OCI-LY7 (cell line): ENCODE results near the gene FOXN1. TPM values are rescaled to one million over a fixed set of nuclear protein-coding genes. Genes with fewer than 3 reads are reported as not detected.

ENCODE experiments used
- BruUV-seq: library from RNA; stranded (reverse); fragments of 400-500 nt; replicated peaks from 2 replicates; lab custom pipeline; 2021; lab: Mats Ljungman, UMichigan
- CTCF ChIA-PET: fragments of 300-600 bp; sonication (Branson Sonifier 250); formaldehyde crosslinking; loops from one replicate; lab custom pipeline; 2022; ENCODE audit warnings: antibody characterized with exemption; ENCODE audit not compliant: unreplicated experiment; lab: Charles Lee
- POLR2A ChIA-PET: fragments of 300-600 bp; sonication (Branson Sonifier 250); formaldehyde crosslinking; loops from one replicate; lab custom pipeline; 2022; ENCODE audit warnings: antibody characterized with exemption; lab: Charles Lee
- DNase-seq: peaks from one replicate; pipeline ENCODE4 v3.0.0-alpha.2; 2015; ENCODE audit warnings: low spot score
- H2AFZ ChIP-seq: fragments of 200-600 bp; sonication (generic), shearing (Covaris generic); 2 replicates; pipeline ENCODE4 v1.6.1; 2014; ENCODE audit warnings: mild to moderate bottlenecking, antibody characterized with exemption, low read length, moderate library complexity
- H3K27ac ChIP-seq: fragments of 200-600 bp; sonication (generic); 2 replicates; pipeline ENCODE4 v1.5.1; 2014; ENCODE audit warnings: mixed run types, low read depth, mild to moderate bottlenecking, moderate library complexity, low read length, inconsistent platforms; ENCODE audit not compliant: poor library complexity, severe bottlenecking
- H3K36me3 ChIP-seq: fragments of 200-600 bp; sonication (generic); 2 replicates; pipeline ENCODE4 v1.6.1; 2014; ENCODE audit warnings: mild to moderate bottlenecking, antibody characterized with exemption, low read length, moderate library complexity, mixed read lengths; ENCODE audit not compliant: insufficient read depth
- H3K4me1 ChIP-seq: fragments of 200-600 bp; sonication (generic); 2 replicates; pipeline ENCODE4 v1.5.1; 2014; ENCODE audit warnings: mild to moderate bottlenecking, low read length; ENCODE audit not compliant: insufficient read depth, poor library complexity, severe bottlenecking
- H3K4me2 ChIP-seq: fragments of 200-600 bp; sonication (generic); 2 replicates; pipeline ENCODE4 v1.6.1; 2014; ENCODE audit warnings: mild to moderate bottlenecking, low read length
- H3K4me3 ChIP-seq: fragments of 200-600 bp; sonication (generic); 2 replicates; pipeline ENCODE4 v1.5.1; 2014; ENCODE audit warnings: mild to moderate bottlenecking, low read depth, low read length; ENCODE audit not compliant: poor library complexity, severe bottlenecking
- H3K79me2 ChIP-seq: fragments of 200-600 bp; sonication (generic); 2 replicates; pipeline ENCODE4 v1.6.1; 2016; ENCODE audit warnings: low read depth, mild to moderate bottlenecking, low read length, moderate library complexity, mixed read lengths; ENCODE audit not compliant: insufficient read depth
- H3K9me2 ChIP-seq: fragments of 200-600 bp; sonication (generic); 2 replicates; pipeline ENCODE4 v1.6.1; 2016; ENCODE audit warnings: mild to moderate bottlenecking, low read length, mixed read lengths; ENCODE audit not compliant: insufficient read depth
- H3K9me3 ChIP-seq: fragments of 200-600 bp; sonication (generic); 2 replicates; pipeline ENCODE4 v1.6.1; 2014; ENCODE audit warnings: mild to moderate bottlenecking, mixed run types, low read length, mixed read lengths
- H4K20me1 ChIP-seq: fragments of 200-600 bp; sonication (generic); 2 replicates; pipeline ENCODE4 v1.6.1; 2014; ENCODE audit warnings: mild to moderate bottlenecking, antibody characterized with exemption, low read length, moderate library complexity, mixed read lengths; ENCODE audit not compliant: insufficient read depth
- EZH2phosphoT487 ChIP-seq: fragments of 200-600 bp; sonication (generic); IDR thresholded peaks from 2 replicates; pipeline ENCODE4 v1.6.1; 2018; ENCODE audit warnings: low read depth, borderline replicate concordance, mild to moderate bottlenecking, mixed run types, antibody characterized with exemption, low read length, moderate library complexity, mixed read lengths
- intact Hi-C: fragments of 100-400 bp; cut with micrococcal nuclease; formaldehyde crosslinking; loops from one replicate; pipeline ENCODE4 v1.10.0; 2022; ENCODE audit not compliant: unreplicated experiment
- total RNA-seq, 2 experiments: library from RNA; depleted of rRNA in 1 of 2; stranded (reverse); fragments of >200 nt in 1 of 2; shearing (Covaris generic) in 1 of 2; gene quantifications; 2 replicates each; pipeline ENCODE4 v1.2.3, GENCODE V29; 2014 to 2022
- TF ChIP-seq, protein P1 (sequence below): fragments of 200-600 bp; sonication (generic); conservative IDR thresholded peaks from 2 replicates; pipeline ENCODE4 v1.5.1; 2014; ENCODE audit warnings: mild to moderate bottlenecking, antibody characterized with exemption, low read length, moderate library complexity, mixed read lengths

FOXN1 gene
- total RNA-seq, 2 experiments from 2014 or later: not detected

DNA sequence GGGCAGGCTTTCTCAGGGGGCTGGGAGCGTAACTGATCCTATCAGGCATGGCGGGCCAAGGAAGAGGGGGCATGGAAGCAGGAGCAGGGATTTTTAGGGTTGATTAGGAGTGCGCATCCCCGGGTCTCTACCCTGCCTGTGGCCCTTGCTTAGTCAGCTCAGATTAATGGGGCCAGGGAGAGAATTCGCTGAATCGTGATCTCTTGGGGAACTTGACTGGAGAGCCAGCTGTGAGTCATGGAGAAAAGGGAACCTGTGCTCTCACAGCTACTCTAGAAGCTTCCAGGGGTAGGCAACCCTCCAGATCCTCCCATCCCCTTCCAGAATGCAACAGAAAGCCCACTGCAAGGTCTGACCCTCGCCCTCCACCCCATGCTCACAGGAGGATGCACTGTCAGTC is 3.6 kb downstream of the FOXN1 start:
- no peaks in the 10 kb centered on the region for H3K36me3 ChIP-seq
- DNase-seq: no peak
- TF ChIP-seq, protein P1, sequence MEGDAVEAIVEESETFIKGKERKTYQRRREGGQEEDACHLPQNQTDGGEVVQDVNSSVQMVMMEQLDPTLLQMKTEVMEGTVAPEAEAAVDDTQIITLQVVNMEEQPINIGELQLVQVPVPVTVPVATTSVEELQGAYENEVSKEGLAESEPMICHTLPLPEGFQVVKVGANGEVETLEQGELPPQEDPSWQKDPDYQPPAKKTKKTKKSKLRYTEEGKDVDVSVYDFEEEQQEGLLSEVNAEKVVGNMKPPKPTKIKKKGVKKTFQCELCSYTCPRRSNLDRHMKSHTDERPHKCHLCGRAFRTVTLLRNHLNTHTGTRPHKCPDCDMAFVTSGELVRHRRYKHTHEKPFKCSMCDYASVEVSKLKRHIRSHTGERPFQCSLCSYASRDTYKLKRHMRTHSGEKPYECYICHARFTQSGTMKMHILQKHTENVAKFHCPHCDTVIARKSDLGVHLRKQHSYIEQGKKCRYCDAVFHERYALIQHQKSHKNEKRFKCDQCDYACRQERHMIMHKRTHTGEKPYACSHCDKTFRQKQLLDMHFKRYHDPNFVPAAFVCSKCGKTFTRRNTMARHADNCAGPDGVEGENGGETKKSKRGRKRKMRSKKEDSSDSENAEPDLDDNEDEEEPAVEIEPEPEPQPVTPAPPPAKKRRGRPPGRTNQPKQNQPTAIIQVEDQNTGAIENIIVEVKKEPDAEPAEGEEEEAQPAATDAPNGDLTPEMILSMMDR: no peak
- TF ChIP-seq EZH2phosphoT487: no peak
- no peak overlapping the region for H3K27ac ChIP-seq
- intact Hi-C loops: no loop called here
- POLR2A ChIA-PET: no interaction called here
- CTCF ChIA-PET: no interaction called here
- no peak overlapping the region for H3K4me3 ChIP-seq
- H3K4me2 ChIP-seq: no peak overlapping the region
- no peaks in the 10 kb centered on the region for H4K20me1 ChIP-seq
- no peaks in the 10 kb centered on the region for H3K9me2 ChIP-seq
- no TSS peak for BruUV-seq
- H2AFZ ChIP-seq: no peak overlapping the region
- H3K79me2 ChIP-seq: no peaks in the 10 kb centered on the region
- H3K4me1 ChIP-seq: no peaks in the 10 kb centered on the region
- H3K9me3 ChIP-seq: no peaks in the 10 kb centered on the region

DNA sequence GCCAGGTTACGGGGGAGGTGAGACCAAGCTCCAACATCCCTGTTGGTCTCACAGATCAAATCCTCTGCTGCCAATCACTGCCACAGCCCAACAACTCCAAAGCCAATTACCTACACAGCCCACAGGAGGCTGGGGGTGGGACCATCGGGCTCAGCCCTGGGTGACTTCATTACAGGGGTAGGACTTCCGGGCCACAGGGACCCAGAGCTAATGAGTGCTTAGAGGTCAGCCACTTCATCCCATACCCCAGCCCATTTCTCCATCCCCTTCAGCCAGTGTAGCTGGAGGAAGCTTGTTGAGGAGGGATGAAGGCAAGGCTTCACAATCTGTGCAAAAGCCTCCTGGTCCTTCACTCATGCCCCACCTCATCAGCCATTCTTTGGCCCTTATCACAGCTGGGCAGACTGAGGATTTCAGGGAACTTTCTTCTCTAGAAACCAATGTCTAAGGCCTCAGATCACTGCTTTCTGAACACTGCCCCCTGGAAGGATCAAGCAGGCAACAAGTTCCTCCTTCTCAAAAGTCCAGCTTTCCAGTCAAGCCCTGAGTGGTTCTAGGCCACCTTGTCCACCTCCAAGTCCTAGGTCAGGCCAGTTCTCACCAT is 5.8 kb downstream of the FOXN1 start:
- H2AFZ ChIP-seq: no peak overlapping the region
- CTCF ChIA-PET: no interaction called here
- no peak overlapping the region for H3K4me2 ChIP-seq
- no peak overlapping the region for H3K27ac ChIP-seq
- no peaks in the 10 kb centered on the region for H4K20me1 ChIP-seq
- H3K79me2 ChIP-seq: no peaks in the 10 kb centered on the region
- 0 out of 2 replicates have a peak, but pooled peaks cover 7% of the 10 kb centered on the region for H3K9me3 ChIP-seq
- H3K4me3 ChIP-seq: no peak overlapping the region
- POLR2A ChIA-PET: no interaction called here
- intact Hi-C loops: no loop called here
- BruUV-seq: no TSS peak
- H3K36me3 ChIP-seq: no peaks in the 10 kb centered on the region
- no peaks in the 10 kb centered on the region for H3K4me1 ChIP-seq
- H3K9me2 ChIP-seq: no peaks in the 10 kb centered on the region
- no peak for DNase-seq
- TF ChIP-seq EZH2phosphoT487: no peak
- TF ChIP-seq, protein P1: no peak

DNA sequence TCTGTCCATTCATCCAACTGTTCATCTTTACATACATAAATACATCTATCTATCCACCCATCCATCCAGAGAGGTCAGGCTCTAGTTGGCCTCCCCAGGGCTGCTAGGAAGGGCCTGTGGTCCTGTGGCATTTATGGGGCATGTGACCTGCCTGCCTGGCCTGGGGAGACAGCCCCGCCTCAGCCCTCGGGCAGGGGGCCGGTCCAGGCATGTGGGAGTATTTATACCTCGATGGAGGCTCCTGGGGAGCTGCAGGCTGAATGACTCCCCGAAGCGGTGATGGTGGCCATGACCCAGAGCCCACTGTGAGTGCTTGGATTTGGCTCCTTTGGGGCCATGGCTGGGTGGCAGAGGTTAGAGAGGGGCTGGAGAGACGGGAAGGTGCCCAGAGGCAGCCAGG is 7.3 kb downstream of the FOXN1 start:
- POLR2A ChIA-PET: no interaction called here
- no peaks in the 10 kb centered on the region for H3K4me1 ChIP-seq
- no peak overlapping the region for H3K4me3 ChIP-seq
- no TSS peak for BruUV-seq
- H3K79me2 ChIP-seq: no peaks in the 10 kb centered on the region
- H3K36me3 ChIP-seq: no peaks in the 10 kb centered on the region
- DNase-seq: no peak
- H4K20me1 ChIP-seq: no peaks in the 10 kb centered on the region
- H2AFZ ChIP-seq: no peak overlapping the region
- H3K27ac ChIP-seq: no peak overlapping the region
- intact Hi-C loops: no loop called here
- H3K4me2 ChIP-seq: no peak overlapping the region
- H3K9me2 ChIP-seq: no peaks in the 10 kb centered on the region
- CTCF ChIA-PET: no interaction called here
- TF ChIP-seq EZH2phosphoT487: no peak
- TF ChIP-seq, protein P1: no peak
- 0 out of 2 replicates have a peak, but pooled peaks cover 7% of the 10 kb centered on the region for H3K9me3 ChIP-seq
